Stimulated activated naive B cell treated with anti-CD40 and anti-IgM and Interleukin-4, amounts not matched to agents 10 μg/mL and 1 μg/mL and 100 μg/mL, for 72 hours (primary cell): Measurements from ENCODE around the gene FZD1.
A peak's percentile ranks its signal among the peaks of the same experiment; 100 is the strongest.
"Not testable (repeated sequence)": the region's sequence is repeated elsewhere in the genome, so short reads cannot be mapped to it uniquely, and the experiment has no call there.

ENCODE experiments used
- ATAC-seq, 2 donors: fragments of 150-1000 bp; cut with Tn5 transposase; replicated peaks; 2 replicates each; pipeline ENCODE4 v1.10.0; 2021; ENCODE audit warnings: moderate library complexity in 1 of 2
- DNase-seq: peaks from one replicate; pipeline ENCODE4 v3.0.0; 2021
- H3K27ac Mint-ChIP-seq: one replicate; pipeline ENCODE4 v1.8.0; 2022; ENCODE audit warnings: mild to moderate bottlenecking, mixed read lengths
- H3K27me3 Mint-ChIP-seq, 2 donors: one replicate each; pipeline ENCODE4 v1.8.0; 2022; ENCODE audit warnings: mixed read lengths in 2 of 2
- H3K36me3 Mint-ChIP-seq, 2 donors: one replicate each; pipeline ENCODE4 v1.8.0; 2022; ENCODE audit warnings: mixed read lengths in 2 of 2, mild to moderate bottlenecking in 1 of 2
- H3K4me1 Mint-ChIP-seq, 2 donors: one replicate each; pipeline ENCODE4 v1.8.0; 2022; ENCODE audit warnings: mixed read lengths in 2 of 2, mild to moderate bottlenecking in 1 of 2
- H3K4me3 Mint-ChIP-seq, 2 donors: one replicate each; pipeline ENCODE4 v1.8.0; 2022; ENCODE audit warnings: mild to moderate bottlenecking in 2 of 2, mixed read lengths in 2 of 2, moderate library complexity in 1 of 2
- H3K9me3 Mint-ChIP-seq, 2 donors: one replicate each; pipeline ENCODE4 v1.8.0; 2022; ENCODE audit warnings: mixed read lengths in 2 of 2, mild to moderate bottlenecking in 1 of 2

Gene FZD1

DNA sequence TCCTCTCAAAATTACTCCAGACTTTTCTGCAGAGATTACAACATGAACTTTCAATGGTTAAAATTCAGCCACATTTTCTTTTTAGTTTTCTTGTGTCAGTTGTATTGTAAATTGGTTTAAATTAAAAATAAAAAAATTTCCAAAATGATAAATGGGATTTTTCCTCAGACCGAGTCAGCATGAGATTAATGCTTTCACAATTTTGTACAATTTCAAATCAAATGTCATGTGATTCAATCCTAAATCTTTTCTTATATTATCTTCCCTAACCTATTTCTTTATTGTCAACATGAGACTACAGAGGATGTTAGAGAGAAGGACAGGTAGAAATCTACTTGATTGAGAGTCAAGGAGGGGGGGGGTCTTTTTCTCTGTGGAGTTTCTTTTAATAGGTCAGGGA lies 33.7 kb downstream of the FZD1 start:
- Mint-ChIP-seq H3K27ac (no peak overlapping the region), H3K27me3 (peaks cover 3 to 17% of the 10 kb centered on the region in 2 donors), H3K4me1 (no peaks in the 10 kb centered on the region), H3K4me3 (no peak overlapping the region), H3K36me3 (no peaks in the 10 kb centered on the region), H3K9me3 (no peaks in the 10 kb centered on the region)
- no peak for ATAC-seq
- no peak for DNase-seq

DNA sequence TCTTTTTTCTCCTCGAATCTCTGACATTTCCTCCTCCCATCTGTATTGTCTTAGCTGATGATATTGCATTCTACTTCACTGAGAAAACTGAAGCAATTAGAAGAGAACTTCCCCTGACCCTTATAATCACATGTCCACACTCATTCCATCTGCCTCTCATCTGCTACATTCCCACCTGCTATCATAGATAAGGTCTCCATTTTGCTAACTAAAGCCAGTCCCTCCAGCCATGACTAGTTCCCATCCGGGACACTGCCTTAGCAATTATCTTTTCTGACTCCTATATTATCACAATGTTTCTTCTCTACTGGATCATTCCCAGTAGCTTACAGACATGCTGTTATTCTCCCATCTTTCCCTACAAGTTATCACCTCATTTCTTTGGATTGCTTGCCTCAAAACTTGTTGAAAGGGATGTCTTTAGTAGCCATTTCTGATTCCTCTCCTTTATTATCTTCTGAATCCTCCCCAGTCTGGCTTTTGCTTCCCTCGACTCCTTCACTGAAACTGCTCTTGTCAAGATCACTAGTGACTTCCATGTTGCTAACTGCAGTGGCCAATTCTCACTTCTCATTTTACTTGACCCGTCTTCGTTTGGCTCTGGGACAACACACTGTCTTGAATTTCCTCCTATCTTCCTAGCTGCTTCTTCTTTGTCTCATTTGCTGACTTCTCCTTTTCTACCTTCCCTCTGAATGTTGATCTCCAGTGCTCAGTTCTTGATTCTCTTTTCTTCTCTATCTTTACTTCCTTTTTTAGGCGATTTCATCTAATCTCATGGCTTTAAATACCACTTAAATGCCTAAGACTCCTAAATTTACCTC lies 35.9 kb downstream of the FZD1 start:
- Mint-ChIP-seq H3K4me1 (no peaks in the 10 kb centered on the region), H3K9me3 (no peaks in the 10 kb centered on the region), H3K27ac (no peak overlapping the region), H3K36me3 (no peaks in the 10 kb centered on the region), H3K4me3 (no peak overlapping the region), H3K27me3 (no peaks in the 10 kb centered on the region)
- ATAC-seq (peak; percentile 43 to 66), DNase-seq (no peak)

DNA sequence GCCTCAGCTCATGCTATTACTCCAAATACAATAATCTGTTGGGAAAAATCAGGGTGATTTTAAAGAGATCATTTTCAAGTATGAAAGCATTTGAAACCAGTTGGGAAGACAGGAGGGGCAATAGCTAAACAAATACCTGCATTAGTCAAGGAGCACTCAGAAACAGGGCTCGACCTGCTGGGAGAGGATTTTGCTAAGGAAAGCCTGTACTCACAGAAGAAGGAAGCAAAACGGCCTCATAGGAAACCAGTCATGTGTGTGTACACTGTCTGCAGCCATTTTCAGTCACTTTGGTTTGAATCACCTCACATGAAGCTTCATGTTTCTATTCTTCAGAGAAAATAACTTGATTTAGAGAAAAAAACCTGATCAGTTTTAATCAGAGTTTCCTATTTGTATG lies 38.6 kb downstream of the FZD1 start:
- H3K27me3 Mint-ChIP-seq = no peaks in the 10 kb centered on the region
- no peaks in the 10 kb centered on the region for H3K9me3 Mint-ChIP-seq
- no peak for DNase-seq
- ATAC-seq = no peak
- H3K36me3 Mint-ChIP-seq = no peaks in the 10 kb centered on the region
- H3K4me3 Mint-ChIP-seq = no peak overlapping the region
- H3K4me1 Mint-ChIP-seq = no peaks in the 10 kb centered on the region
- no peak overlapping the region for H3K27ac Mint-ChIP-seq

DNA sequence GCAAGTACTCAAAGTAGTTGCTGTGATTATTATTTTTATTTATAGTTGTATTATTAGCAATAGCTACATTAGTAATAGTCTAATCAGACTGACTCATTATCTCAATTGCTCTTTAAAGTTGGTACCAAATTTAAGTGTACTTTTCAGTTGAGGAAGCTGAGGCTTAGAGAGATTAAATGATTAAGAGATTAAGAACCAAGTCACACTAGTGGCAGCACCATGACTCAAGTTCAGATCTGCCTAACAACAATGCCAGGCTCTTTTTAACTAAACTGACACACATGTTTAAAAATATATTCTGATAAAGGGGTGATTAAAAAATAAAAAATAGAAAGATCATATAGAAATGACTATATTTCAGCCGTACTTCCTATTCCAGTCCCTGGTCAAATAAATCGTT lies 42.0 kb downstream of the FZD1 start:
- DNase-seq = no peak
- Mint-ChIP-seq H3K4me3 (no peak overlapping the region), H3K36me3 (no peaks in the 10 kb centered on the region), H3K27ac (no peak overlapping the region), H3K4me1 (no peaks in the 10 kb centered on the region), H3K9me3 (no peaks in the 10 kb centered on the region), H3K27me3 (peaks cover 0 to 3% of the 10 kb centered on the region in 2 donors)
- ATAC-seq = no peak

DNA sequence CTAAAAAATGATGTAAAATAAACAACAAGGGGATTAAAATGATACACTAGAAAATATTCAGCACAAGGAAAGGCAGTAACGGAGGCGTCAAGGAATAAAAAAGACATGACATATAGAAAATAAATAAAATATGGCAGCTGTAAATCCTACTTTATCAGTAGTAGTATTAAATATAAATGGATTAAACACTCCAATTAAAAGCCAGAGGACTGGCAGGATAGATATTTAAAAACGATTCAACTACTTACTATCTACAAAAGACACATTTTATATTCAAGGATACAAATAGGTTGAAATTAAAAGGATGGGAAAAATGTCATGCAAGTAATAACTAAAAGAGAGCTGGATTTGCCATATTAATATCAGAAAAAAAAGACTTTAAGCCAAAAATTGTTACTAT lies 43.2 kb downstream of the FZD1 start:
- H3K9me3 Mint-ChIP-seq = no peaks in the 10 kb centered on the region
- no peak overlapping the region for H3K4me3 Mint-ChIP-seq
- DNase-seq = no peak
- H3K36me3 Mint-ChIP-seq = no peaks in the 10 kb centered on the region
- no peaks in the 10 kb centered on the region for H3K4me1 Mint-ChIP-seq
- no peak overlapping the region for H3K27ac Mint-ChIP-seq
- no peak for ATAC-seq
- peaks cover 0 to 4% of the 10 kb centered on the region in 2 donors for H3K27me3 Mint-ChIP-seq

DNA sequence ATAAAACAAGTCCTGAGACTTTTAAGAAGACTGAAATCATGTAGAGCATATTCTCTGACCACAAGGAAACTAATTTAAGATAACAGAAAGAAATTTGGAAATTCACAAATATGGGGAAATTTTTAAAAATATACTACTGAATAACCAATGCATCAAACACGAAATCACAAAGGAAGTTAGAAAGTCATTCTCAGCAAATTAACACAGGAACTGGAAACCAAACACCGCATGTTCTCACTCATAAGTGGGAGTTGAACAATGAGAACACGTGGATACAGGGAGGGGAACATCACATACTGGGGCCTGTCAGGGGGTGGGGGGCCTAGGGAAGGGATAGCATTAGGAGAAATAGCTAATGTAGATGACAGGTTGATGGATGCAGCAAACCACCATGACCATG lies 44.0 kb downstream of the FZD1 start:
- not testable (repeated sequence) for H3K27me3 Mint-ChIP-seq, H3K27ac Mint-ChIP-seq, H3K4me1 Mint-ChIP-seq, H3K36me3 Mint-ChIP-seq, DNase-seq, H3K9me3 Mint-ChIP-seq, H3K4me3 Mint-ChIP-seq, ATAC-seq

DNA sequence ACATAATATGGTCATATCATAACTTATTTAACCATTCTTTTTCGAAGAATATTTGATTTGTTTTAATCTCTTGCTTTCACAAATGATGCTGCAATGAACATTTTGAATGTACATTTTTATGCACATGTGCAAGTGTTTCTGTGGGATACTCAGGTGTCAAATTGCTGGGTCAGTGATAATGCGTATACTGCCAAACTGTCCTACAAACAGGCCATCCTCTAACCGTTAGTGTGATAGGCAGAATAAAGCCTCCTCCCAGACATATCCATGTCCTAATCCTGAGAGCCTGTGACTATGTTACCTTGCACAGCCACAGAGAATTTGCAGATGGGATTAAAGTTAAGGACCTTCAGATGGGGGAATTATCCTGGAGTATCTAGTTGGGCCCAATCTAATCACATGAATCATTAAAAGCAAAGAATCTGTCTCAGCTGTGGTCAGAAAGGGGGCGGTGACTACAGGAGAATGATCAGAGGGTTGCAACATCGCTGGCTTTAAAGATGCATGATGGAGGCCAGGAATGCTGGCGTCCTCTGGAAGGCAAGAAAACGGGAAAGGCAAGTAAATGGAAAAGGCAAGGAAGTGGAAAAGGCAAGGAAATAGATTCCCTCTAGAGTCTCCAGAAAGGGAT lies 46.7 kb downstream of the FZD1 start:
- Mint-ChIP-seq H3K4me3 (no peak overlapping the region), H3K36me3 (no peaks in the 10 kb centered on the region), H3K27me3 (peaks cover 0 to 4% of the 10 kb centered on the region in 2 donors), H3K4me1 (no peaks in the 10 kb centered on the region), H3K9me3 (no peaks in the 10 kb centered on the region), H3K27ac (no peak overlapping the region)
- ATAC-seq = no peak
- DNase-seq = no peak

DNA sequence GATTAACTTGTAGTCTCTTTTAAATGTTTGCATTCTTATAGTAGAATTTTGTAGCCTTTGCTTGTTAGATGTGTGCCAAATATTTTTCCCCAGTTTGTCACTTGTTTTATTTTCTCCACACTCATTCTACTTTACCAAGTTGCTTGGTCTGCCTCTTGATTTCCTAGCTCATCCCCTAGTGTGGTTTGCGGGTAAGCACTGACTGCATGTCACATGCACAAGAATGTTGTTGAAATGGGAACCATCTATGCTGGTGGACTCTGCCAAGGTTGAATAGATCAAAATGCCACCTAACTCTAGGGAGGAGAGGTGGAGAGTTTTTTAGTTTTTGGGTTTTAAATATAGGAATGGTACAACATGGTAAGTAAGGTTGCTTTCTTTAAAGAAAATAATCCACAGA lies 47.6 kb downstream of the FZD1 start:
- Mint-ChIP-seq H3K9me3 (no peaks in the 10 kb centered on the region), H3K4me3 (no peak overlapping the region), H3K27ac (no peak overlapping the region), H3K27me3 (peaks cover 0 to 4% of the 10 kb centered on the region in 2 donors), H3K4me1 (no peaks in the 10 kb centered on the region), H3K36me3 (no peaks in the 10 kb centered on the region)
- DNase-seq (no peak), ATAC-seq (no peak)

DNA sequence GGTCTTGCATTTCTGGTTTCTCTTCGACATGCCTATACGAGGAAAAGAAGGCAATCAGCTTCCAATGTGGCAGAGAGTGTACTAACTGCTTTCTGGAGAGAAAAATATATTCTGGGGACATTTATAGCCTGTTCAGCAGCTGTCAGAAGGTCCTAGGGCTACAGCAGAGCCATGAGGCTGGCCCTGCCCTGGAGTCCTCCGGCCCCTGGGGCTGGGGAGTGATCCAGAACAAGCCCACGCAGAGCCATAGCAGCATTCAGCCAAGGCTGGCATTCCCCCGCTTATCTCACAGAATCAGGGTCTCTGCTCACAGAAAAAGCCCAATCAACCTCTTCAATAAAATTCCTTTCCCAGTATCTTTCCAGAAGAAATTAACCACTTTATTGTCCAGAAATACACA lies 48.9 kb downstream of the FZD1 start:
- ATAC-seq = no peak
- no peak for DNase-seq
- Mint-ChIP-seq H3K36me3 (no peaks in the 10 kb centered on the region), H3K9me3 (no peaks in the 10 kb centered on the region), H3K4me1 (no peaks in the 10 kb centered on the region), H3K27me3 (peaks cover 0 to 4% of the 10 kb centered on the region in 2 donors), H3K4me3 (no peak overlapping the region), H3K27ac (no peak overlapping the region)

DNA sequence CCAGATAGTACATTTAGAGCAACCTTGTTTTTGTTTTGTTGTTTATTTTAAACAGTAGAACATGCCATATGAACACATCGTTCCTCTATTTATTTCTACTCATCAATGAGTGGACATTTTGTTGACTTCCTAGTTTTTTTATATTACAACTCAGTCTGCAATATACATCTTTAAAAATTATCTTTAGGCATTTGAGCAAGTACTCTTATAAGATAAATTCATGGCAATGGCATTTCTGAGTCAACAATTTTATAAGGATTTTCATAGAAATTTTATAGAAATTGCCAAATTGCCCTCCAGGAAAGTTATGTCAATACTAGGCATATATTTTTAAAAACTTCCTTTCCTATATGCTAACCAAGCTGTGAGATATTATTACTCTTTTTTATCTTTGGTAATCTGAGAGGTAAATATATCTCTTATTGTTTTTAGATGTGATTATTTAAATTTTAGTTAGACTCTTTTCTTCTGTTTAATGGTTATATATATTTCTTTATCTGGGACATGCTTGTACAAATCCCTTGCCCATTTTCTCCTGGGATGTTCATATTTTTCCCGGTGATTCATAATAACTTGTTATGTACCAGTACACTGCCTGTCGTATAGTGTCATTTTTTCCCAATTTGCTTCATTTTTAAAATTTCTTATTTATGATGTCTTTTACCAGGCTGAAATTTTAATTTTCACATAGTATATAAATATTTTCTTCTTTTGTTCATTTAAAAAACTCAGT lies 50.5 kb downstream of the FZD1 start:
- H3K9me3 Mint-ChIP-seq = no peaks in the 10 kb centered on the region
- no peak overlapping the region for H3K27ac Mint-ChIP-seq
- H3K4me3 Mint-ChIP-seq = no peak overlapping the region
- H3K27me3 Mint-ChIP-seq = peaks cover 4 to 6% of the 10 kb centered on the region in 2 donors
- ATAC-seq (no peak), DNase-seq (no peak)
- H3K36me3 Mint-ChIP-seq = no peaks in the 10 kb centered on the region
- H3K4me1 Mint-ChIP-seq = no peaks in the 10 kb centered on the region

DNA sequence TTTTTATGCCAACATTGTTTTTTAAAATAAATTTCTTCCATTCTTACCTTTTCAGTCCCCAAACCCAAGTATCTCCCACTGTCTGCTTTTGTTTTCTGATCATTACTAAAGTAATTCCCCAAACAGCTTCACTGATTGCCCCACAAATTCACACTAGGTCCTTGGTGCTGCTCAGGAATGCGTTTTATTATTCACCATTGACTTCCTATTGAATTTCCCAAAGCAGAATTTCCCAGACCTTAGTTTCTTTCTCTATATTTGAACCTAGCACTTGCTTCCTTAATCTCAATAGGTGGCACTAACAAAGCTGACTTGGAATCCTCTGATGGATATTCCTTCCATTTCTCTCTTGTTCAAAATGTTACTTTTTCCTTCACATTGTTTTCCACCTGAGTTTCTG lies 52.2 kb downstream of the FZD1 start:
- Mint-ChIP-seq H3K27ac (no peak overlapping the region), H3K36me3 (no peaks in the 10 kb centered on the region), H3K9me3 (no peaks in the 10 kb centered on the region), H3K4me3 (no peak overlapping the region), H3K4me1 (no peaks in the 10 kb centered on the region), H3K27me3 (peaks cover 0 to 6% of the 10 kb centered on the region in 2 donors)
- no peak for ATAC-seq
- DNase-seq = no peak

DNA sequence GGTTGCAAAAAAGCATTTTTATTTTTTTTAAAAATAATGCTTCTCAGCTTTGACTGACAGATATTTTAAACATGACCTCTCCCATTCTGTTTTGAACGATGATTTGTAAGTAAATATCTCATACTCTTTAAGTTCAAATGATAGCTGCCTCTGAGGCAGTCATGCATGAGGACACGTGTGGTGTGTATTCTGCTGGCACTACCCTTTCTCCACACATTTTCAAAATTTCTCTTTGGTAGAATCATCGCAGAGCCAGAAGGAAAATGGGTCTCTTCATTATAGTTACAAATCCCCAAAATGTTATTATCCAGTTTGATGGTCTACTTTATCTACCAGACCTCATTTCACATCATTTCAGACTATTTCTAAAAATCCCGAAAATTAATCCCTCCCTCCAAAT lies 55.1 kb downstream of the FZD1 start:
- no peaks in the 10 kb centered on the region for H3K36me3 Mint-ChIP-seq
- DNase-seq = no peak
- no peak overlapping the region for H3K27ac Mint-ChIP-seq
- no peaks in the 10 kb centered on the region for H3K9me3 Mint-ChIP-seq
- ATAC-seq = no peak
- peaks cover 3 to 6% of the 10 kb centered on the region in 2 donors for H3K27me3 Mint-ChIP-seq
- no peaks in the 10 kb centered on the region for H3K4me1 Mint-ChIP-seq
- no peak overlapping the region for H3K4me3 Mint-ChIP-seq

DNA sequence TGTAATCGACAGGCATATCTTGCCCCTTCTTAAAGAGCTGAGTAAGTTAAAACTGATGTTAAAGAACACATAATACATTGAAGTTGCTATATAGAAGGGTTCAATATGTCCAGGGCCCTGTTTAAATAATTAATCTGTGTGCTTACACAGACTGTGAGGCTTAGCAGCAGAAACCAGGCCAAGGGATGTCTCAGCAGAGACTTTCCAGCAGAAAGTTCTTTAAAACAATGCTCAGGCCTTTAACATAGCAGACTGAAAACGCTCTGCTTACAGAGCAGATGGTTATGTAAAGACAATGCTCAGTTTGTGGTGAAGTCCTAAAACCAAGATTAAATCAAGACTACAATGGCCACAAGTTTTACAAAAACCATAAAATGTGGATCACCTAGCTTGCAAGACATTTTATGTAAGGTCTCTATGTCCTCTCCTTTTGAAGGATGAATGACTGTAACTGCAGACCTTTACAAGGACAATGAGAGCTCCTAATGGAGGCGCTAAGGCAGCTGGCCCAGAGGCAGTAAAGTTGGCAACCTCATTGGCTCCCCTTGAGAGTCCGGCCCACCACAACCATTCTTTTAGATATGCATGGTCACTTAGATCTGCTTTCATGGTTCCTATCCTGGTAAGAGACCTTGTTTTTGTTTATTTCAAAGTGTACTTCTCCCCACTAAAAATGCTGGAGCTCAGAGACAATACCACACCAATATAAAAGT lies 56.3 kb downstream of the FZD1 start:
- Mint-ChIP-seq H3K27ac (no peak overlapping the region), H3K36me3 (no peaks in the 10 kb centered on the region), H3K4me1 (peaks cover 3 to 9% of the 10 kb centered on the region in 2 donors), H3K27me3 (peaks cover 3 to 6% of the 10 kb centered on the region in 2 donors), H3K9me3 (no peaks in the 10 kb centered on the region), H3K4me3 (no peak overlapping the region)
- DNase-seq (no peak), ATAC-seq (no peak)
